HEK293 (cell line): ENCODE results near the gene NIBAN1.
A peak's percentile ranks its signal among the peaks of the same experiment; 100 is the strongest.

Experiments
- GLIS1 ChIP-seq: fragments of 450-650 bp; formaldehyde crosslinking; IDR thresholded peaks from 2 replicates; pipeline ENCODE4 v1.5.1; 2016; ENCODE audit warnings: missing biosample characterization, missing genetic modification characterization
- HOXD13 ChIP-seq: sonication (generic); formaldehyde crosslinking; IDR thresholded peaks from 2 replicates; pipeline ENCODE4 v1.8.0; 2022; ENCODE audit warnings: missing genetic modification reagents, borderline replicate concordance
- PATZ1 ChIP-seq: fragments of 450-650 bp; formaldehyde crosslinking; IDR thresholded peaks from 2 replicates; pipeline ENCODE4 v1.5.1; 2016; ENCODE audit warnings: missing biosample characterization, missing genetic modification characterization
- PRDM6 ChIP-seq: fragments of 450-650 bp; formaldehyde crosslinking; IDR thresholded peaks from 2 replicates; pipeline ENCODE4 v1.5.1; 2017; ENCODE audit warnings: missing biosample characterization, missing genetic modification characterization
- SETDB1 ChIP-seq: IDR thresholded peaks from one replicate; pipeline ENCODE4 v1.6.1; 2017; ENCODE audit warnings: mild to moderate bottlenecking, low read length, moderate library complexity, mixed read lengths; ENCODE audit not compliant: insufficient read length
- TSHZ1 ChIP-seq: fragments of 450-650 bp; formaldehyde crosslinking; IDR thresholded peaks from 2 replicates; pipeline ENCODE4 v1.5.1; 2016; ENCODE audit warnings: missing biosample characterization, missing genetic modification characterization, borderline replicate concordance
- WT1 ChIP-seq: fragments of 450-650 bp; formaldehyde crosslinking; IDR thresholded peaks from 2 replicates; pipeline ENCODE4 v1.5.1; 2016; ENCODE audit warnings: missing biosample characterization, missing genetic modification characterization
- ZBTB11 ChIP-seq: fragments of 450-650 bp; formaldehyde crosslinking; conservative IDR thresholded peaks from 2 replicates; pipeline ENCODE4 v1.5.1; 2016; ENCODE audit warnings: low read depth, missing biosample characterization, missing genetic modification characterization
- ZEB2 ChIP-seq: fragments of 450-650 bp; formaldehyde crosslinking; IDR thresholded peaks from 2 replicates; pipeline ENCODE4 v1.5.1; 2016; ENCODE audit warnings: missing biosample characterization, missing genetic modification characterization
- ZNF133 ChIP-seq: fragments of 450-650 bp; formaldehyde crosslinking; IDR thresholded peaks from 2 replicates; pipeline ENCODE4 v1.5.1; 2016; ENCODE audit warnings: missing biosample characterization, missing genetic modification characterization
- ZNF18 ChIP-seq: fragments of 450-650 bp; formaldehyde crosslinking; IDR thresholded peaks from 2 replicates; pipeline ENCODE4 v1.5.1; 2016; ENCODE audit warnings: missing biosample characterization, missing genetic modification characterization
- ZNF19 ChIP-seq: fragments of 450-650 bp; formaldehyde crosslinking; IDR thresholded peaks from 2 replicates; pipeline ENCODE4; 2016; ENCODE audit warnings: missing biosample characterization, missing genetic modification characterization, low read depth
- ZNF24 ChIP-seq: fragments of 450-650 bp; formaldehyde crosslinking; IDR thresholded peaks from 2 replicates; pipeline ENCODE4 v1.5.1; 2016; ENCODE audit warnings: missing biosample characterization, missing genetic modification characterization
- ZNF248 ChIP-seq: fragments of 450-650 bp; formaldehyde crosslinking; IDR thresholded peaks from 2 replicates; pipeline ENCODE4 v1.5.1; 2017; ENCODE audit warnings: missing biosample characterization, missing genetic modification characterization
- ZNF266 ChIP-seq: fragments of 450-650 bp; formaldehyde crosslinking; IDR thresholded peaks from 2 replicates; pipeline ENCODE4 v1.5.1; 2016; ENCODE audit warnings: missing biosample characterization, missing genetic modification characterization, low read depth
- ZNF302 ChIP-seq: fragments of 450-650 bp; formaldehyde crosslinking; IDR thresholded peaks from 2 replicates; pipeline ENCODE4 v1.5.1; 2016; ENCODE audit warnings: missing biosample characterization, missing genetic modification characterization, low read depth
- ZNF341 ChIP-seq: fragments of 450-650 bp; formaldehyde crosslinking; IDR thresholded peaks from 2 replicates; pipeline ENCODE4; 2016; ENCODE audit warnings: low read depth, missing biosample characterization, missing genetic modification characterization
- ZNF350 ChIP-seq: fragments of 450-650 bp; formaldehyde crosslinking; IDR thresholded peaks from 2 replicates; pipeline ENCODE4 v1.5.0; 2017; ENCODE audit warnings: missing biosample characterization, mild to moderate bottlenecking, missing genetic modification characterization
- ZNF558 ChIP-seq: fragments of 450-650 bp; formaldehyde crosslinking; IDR thresholded peaks from 2 replicates; pipeline ENCODE4 v1.5.1; 2016; ENCODE audit warnings: missing biosample characterization, missing genetic modification characterization
- ZNF600 ChIP-seq: fragments of 450-650 bp; formaldehyde crosslinking; IDR thresholded peaks from 2 replicates; pipeline ENCODE4 v1.5.1; 2016; ENCODE audit warnings: missing biosample characterization, missing genetic modification characterization
- ZNF610 ChIP-seq: fragments of 450-650 bp; formaldehyde crosslinking; IDR thresholded peaks from 2 replicates; pipeline ENCODE4 v1.5.1; 2016; ENCODE audit warnings: missing biosample characterization, missing genetic modification characterization, borderline replicate concordance
- ZNF621 ChIP-seq: fragments of 450-650 bp; formaldehyde crosslinking; IDR thresholded peaks from 2 replicates; pipeline ENCODE4 v1.5.1; 2017; ENCODE audit warnings: missing biosample characterization, missing genetic modification characterization
- ZNF785 ChIP-seq: fragments of 450-650 bp; formaldehyde crosslinking; IDR thresholded peaks from 2 replicates; pipeline ENCODE4 v1.5.1; 2016; ENCODE audit warnings: missing biosample characterization, missing genetic modification characterization
- ZSCAN23 ChIP-seq: fragments of 450-650 bp; formaldehyde crosslinking; IDR thresholded peaks from 2 replicates; pipeline ENCODE4 v1.5.1; 2016; ENCODE audit warnings: missing biosample characterization, missing genetic modification characterization
- ZSCAN30 ChIP-seq: fragments of 450-650 bp; IDR thresholded peaks from 2 replicates; pipeline ENCODE4 v1.5.1; 2018; ENCODE audit warnings: missing biosample characterization, mild to moderate bottlenecking, missing genetic modification characterization, moderate library complexity

NIBAN1 gene

GRCh38 chr1:184935920-184936798 is 38.1 kb downstream of the NIBAN1 start (continued):
- no peak for TF ChIP-seq ZNF18
- peak; percentile 93 for TF ChIP-seq ZNF600 (tag by site-specific recombination)
- TF ChIP-seq ZNF19 (tag by site-specific recombination), result no peak
- peak; percentile 65 for TF ChIP-seq PRDM6 (tag by site-specific recombination)
- no peak for TF ChIP-seq ZNF785
- TF ChIP-seq ZNF24 (tag by site-specific recombination), result 0 out of 2 replicates have a peak, but pooled peaks have one; percentile 23
- TF ChIP-seq ZNF350 (tag by site-specific recombination), result no peak
- no peak for TF ChIP-seq ZBTB11
- TF ChIP-seq ZSCAN23, result no peak
- no peak for TF ChIP-seq ZNF621 (tag by site-specific recombination)
- TF ChIP-seq GLIS1, result peak; percentile 93
- TF ChIP-seq WT1 (tag by site-specific recombination), result peak; percentile 58
- TF ChIP-seq ZNF248 (tag by site-specific recombination), result no peak
- no peak for TF ChIP-seq ZNF302 (tag by site-specific recombination)
- no peak for TF ChIP-seq HOXD13 (CRISPR knock-in tag)
- no peak for TF ChIP-seq ZSCAN30 (tag by site-specific recombination)
- 0 out of 2 replicates have a peak, but pooled peaks have one; percentile 35 for TF ChIP-seq TSHZ1 (tag by site-specific recombination)
- TF ChIP-seq SETDB1, result no peak
- peak; percentile 29; the same call in 1 of the 2 replicates for TF ChIP-seq ZNF558
- TF ChIP-seq ZNF610, result no peak
- TF ChIP-seq PATZ1 (tag by site-specific recombination), result no peak
- TF ChIP-seq ZEB2, result 0 out of 2 replicates have a peak, but pooled peaks have one; percentile 36
- TF ChIP-seq ZNF341, result peak; percentile 73
- TF ChIP-seq ZNF133 (tag by site-specific recombination), result no peak
- TF ChIP-seq ZNF266 (tag by site-specific recombination), result no peak
